Left ventricle myocardium inferior (tissue), 1 donor: ENCODE results near the gene IL2RA. TPM values are rescaled to one million over a fixed set of nuclear protein-coding genes. Genes with fewer than 3 reads are reported as not detected.

Experiments used
- DNase-seq: peaks from one replicate; pipeline ENCODE4 v3.0.0-alpha.2; 2020
- H3K27ac ChIP-seq: fragments of 200-600 bp; replicated peaks from 2 replicates; pipeline ENCODE4 v1.8.0; 2021
- H3K27me3 ChIP-seq: fragments of 200-600 bp; 2 replicates; pipeline ENCODE4 v1.8.0; 2021; ENCODE audit warnings: low read depth
- H3K36me3 ChIP-seq: fragments of 200-600 bp; 2 replicates; pipeline ENCODE4 v1.8.0; 2021
- H3K4me1 ChIP-seq: fragments of 200-600 bp; 2 replicates; pipeline ENCODE4 v1.8.0; 2021
- H3K4me3 ChIP-seq: fragments of 200-600 bp; 2 replicates; pipeline ENCODE4 v1.8.0; 2021; ENCODE audit warnings: mild to moderate bottlenecking, moderate library complexity
- H3K9me3 ChIP-seq: fragments of 200-600 bp; replicated peaks from 2 replicates; pipeline ENCODE4 v1.8.0; 2021
- CTCF ChIP-seq: fragments of 200-600 bp; IDR thresholded peaks from 2 replicates; pipeline ENCODE4 v1.8.0; 2021; ENCODE audit warnings: antibody characterized with exemption, mild to moderate bottlenecking, borderline replicate concordance
- intact Hi-C: fragments of 100-400 bp; cut with micrococcal nuclease; formaldehyde crosslinking; loops from one replicate; pipeline ENCODE4 v1.11.0; 2022
- total RNA-seq: library from RNA; stranded (reverse); fragmentation: NEBNext Ultra II Directional; extraction: Animal tissue kit (Norgen Biotek cat#: 25700); gene quantifications from one replicate; pipeline ENCODE4 v1.2.1, GENCODE V29; 2021
- donor health status: DM: no; HTN: yes; CAD: no; lungs with severe emphysema.

Gene IL2RA
- total RNA-seq, 1 donor from 2014 or later: 2.3 TPM

- no peak for DNase-seq
- Histone ChIP-seq H3K27me3 (no peaks in the 10 kb centered on the region), H3K9me3 (no peaks in the 10 kb centered on the region), H3K4me1 (peaks cover 32% of the 10 kb centered on the region), H3K27ac (no peak overlapping the region), H3K4me3 (no peak overlapping the region), H3K36me3 (no peaks in the 10 kb centered on the region)
- no peak for TF ChIP-seq CTCF
- intact Hi-C loops: no loop called here
Observed at GRCh38 chr10:6059506-6059905, 2.7 kb downstream of the IL2RA start.

GRCh38 chr10:6058682-6059475 lies 3.3 kb downstream of the IL2RA start:
- H3K4me1 ChIP-seq: peaks cover 34% of the 10 kb centered on the region
- TF ChIP-seq CTCF: no peak
- no peaks in the 10 kb centered on the region for H3K36me3 ChIP-seq
- no peak overlapping the region for H3K4me3 ChIP-seq
- intact Hi-C loops: no loop called here
- H3K9me3 ChIP-seq: no peaks in the 10 kb centered on the region
- DNase-seq: no peak
- H3K27me3 ChIP-seq: no peaks in the 10 kb centered on the region
- H3K27ac ChIP-seq: no peak overlapping the region

GRCh38 chr10:6056411-6057135 lies 5.6 kb downstream of the IL2RA start:
- intact Hi-C loops: no loop called here
- peaks cover 55% of the 10 kb centered on the region for H3K4me1 ChIP-seq

GRCh38 chr10:6055929-6056328 lies 6.2 kb downstream of the IL2RA start:
- Histone ChIP-seq H3K4me1 (peaks cover 62% of the 10 kb centered on the region), H3K36me3 (no peaks in the 10 kb centered on the region), H3K9me3 (no peaks in the 10 kb centered on the region), H3K27me3 (no peaks in the 10 kb centered on the region), H3K4me3 (no peak overlapping the region), H3K27ac (no peak overlapping the region)
- TF ChIP-seq CTCF: no peak
- intact Hi-C loops: no loop called here
- DNase-seq: no peak

More at GRCh38 chr10:6056411-6057135, 5.6 kb downstream of the IL2RA start:
- no peak overlapping the region for H3K4me3 ChIP-seq
- DNase-seq: no peak
- no peaks in the 10 kb centered on the region for H3K9me3 ChIP-seq
- peak overlapping the region; percentile 62 for H3K27ac ChIP-seq
- no peaks in the 10 kb centered on the region for H3K27me3 ChIP-seq
- TF ChIP-seq CTCF: no peak
- H3K36me3 ChIP-seq: no peaks in the 10 kb centered on the region

GRCh38 chr10:6054884-6055283 lies 7.3 kb downstream of the IL2RA start:
- no peaks in the 10 kb centered on the region for H3K36me3 ChIP-seq
- no peak for DNase-seq
- H3K4me3 ChIP-seq: no peak overlapping the region
- no peak for TF ChIP-seq CTCF
- intact Hi-C loops: loop anchor here (5.0 kb wide), 1 partner anchor 32 kb away; the partner anchor contains the start of gene RBM17
- H3K9me3 ChIP-seq: no peaks in the 10 kb centered on the region
- no peaks in the 10 kb centered on the region for H3K27me3 ChIP-seq
- peaks cover 69% of the 10 kb centered on the region for H3K4me1 ChIP-seq
- peak overlapping the region; percentile 81 for H3K27ac ChIP-seq
